Measurements from ENCODE around the gene ARVCF. TPM values are rescaled to one million over a fixed set of nuclear protein-coding genes. Genes with fewer than 3 reads are reported as not detected.

The ARVCF gene
- total and polyA plus RNA-seq, 9 of the 15 experiments (the other 6 are each of a cell fraction or from before 2014, with no cell fraction given) = 0.03 to 97.4 (median 15.6) TPM

DNA sequence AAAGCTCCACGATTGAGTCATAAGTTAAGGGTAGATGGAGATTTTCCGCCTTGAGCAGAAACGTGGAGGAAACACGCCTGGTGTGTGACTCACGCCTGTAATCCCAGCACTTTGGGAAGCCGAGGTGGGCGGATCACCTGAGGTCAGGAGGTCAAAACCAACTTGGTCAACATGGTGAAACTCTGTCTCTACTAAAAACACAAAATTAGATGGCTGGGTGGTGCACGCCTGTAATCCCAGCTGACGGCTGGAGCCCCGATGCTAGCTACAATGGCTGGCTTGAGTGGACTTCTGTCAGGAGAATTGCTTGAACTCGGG is 46.1 kb upstream of the ARVCF start (continued):
- TF ChIP-seq, protein P1, sequence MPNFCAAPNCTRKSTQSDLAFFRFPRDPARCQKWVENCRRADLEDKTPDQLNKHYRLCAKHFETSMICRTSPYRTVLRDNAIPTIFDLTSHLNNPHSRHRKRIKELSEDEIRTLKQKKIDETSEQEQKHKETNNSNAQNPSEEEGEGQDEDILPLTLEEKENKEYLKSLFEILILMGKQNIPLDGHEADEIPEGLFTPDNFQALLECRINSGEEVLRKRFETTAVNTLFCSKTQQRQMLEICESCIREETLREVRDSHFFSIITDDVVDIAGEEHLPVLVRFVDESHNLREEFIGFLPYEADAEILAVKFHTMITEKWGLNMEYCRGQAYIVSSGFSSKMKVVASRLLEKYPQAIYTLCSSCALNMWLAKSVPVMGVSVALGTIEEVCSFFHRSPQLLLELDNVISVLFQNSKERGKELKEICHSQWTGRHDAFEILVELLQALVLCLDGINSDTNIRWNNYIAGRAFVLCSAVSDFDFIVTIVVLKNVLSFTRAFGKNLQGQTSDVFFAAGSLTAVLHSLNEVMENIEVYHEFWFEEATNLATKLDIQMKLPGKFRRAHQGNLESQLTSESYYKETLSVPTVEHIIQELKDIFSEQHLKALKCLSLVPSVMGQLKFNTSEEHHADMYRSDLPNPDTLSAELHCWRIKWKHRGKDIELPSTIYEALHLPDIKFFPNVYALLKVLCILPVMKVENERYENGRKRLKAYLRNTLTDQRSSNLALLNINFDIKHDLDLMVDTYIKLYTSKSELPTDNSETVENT (CRISPR knock-in tag; IDR thresholded peaks at IDR 0.05) = 0 out of 2 replicates have a peak, but pooled peaks have one; percentile 10
- peak; percentile 37; the same call in 1 of the 2 replicates for TF ChIP-seq FOSL1 (tag; conservative IDR thresholded peaks at IDR 0.05)
- peak; percentile 33 for TF ChIP-seq HNRNPLL (IDR thresholded peaks at IDR 0.05; ENCODE audit: low read depth, low read length, poor library complexity, severe bottlenecking)
- TF ChIP-seq, protein P2, sequence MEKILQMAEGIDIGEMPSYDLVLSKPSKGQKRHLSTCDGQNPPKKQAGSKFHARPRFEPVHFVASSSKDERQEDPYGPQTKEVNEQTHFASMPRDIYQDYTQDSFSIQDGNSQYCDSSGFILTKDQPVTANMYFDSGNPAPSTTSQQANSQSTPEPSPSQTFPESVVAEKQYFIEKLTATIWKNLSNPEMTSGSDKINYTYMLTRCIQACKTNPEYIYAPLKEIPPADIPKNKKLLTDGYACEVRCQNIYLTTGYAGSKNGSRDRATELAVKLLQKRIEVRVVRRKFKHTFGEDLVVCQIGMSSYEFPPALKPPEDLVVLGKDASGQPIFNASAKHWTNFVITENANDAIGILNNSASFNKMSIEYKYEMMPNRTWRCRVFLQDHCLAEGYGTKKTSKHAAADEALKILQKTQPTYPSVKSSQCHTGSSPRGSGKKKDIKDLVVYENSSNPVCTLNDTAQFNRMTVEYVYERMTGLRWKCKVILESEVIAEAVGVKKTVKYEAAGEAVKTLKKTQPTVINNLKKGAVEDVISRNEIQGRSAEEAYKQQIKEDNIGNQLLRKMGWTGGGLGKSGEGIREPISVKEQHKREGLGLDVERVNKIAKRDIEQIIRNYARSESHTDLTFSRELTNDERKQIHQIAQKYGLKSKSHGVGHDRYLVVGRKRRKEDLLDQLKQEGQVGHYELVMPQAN (IDR thresholded peaks at IDR 0.05; ENCODE audit: borderline replicate concordance) = no peak
- no peak for TF ChIP-seq SRSF3 (IDR thresholded peaks at IDR 0.05; ENCODE audit: insufficient read depth, low read length)
- no peak for TF ChIP-seq ZNF77 (CRISPR knock-in tag; IDR thresholded peaks at IDR 0.05)
- TF ChIP-seq CSDE1 (IDR thresholded peaks at IDR 0.05) = no peak
- TF ChIP-seq, protein P3, sequence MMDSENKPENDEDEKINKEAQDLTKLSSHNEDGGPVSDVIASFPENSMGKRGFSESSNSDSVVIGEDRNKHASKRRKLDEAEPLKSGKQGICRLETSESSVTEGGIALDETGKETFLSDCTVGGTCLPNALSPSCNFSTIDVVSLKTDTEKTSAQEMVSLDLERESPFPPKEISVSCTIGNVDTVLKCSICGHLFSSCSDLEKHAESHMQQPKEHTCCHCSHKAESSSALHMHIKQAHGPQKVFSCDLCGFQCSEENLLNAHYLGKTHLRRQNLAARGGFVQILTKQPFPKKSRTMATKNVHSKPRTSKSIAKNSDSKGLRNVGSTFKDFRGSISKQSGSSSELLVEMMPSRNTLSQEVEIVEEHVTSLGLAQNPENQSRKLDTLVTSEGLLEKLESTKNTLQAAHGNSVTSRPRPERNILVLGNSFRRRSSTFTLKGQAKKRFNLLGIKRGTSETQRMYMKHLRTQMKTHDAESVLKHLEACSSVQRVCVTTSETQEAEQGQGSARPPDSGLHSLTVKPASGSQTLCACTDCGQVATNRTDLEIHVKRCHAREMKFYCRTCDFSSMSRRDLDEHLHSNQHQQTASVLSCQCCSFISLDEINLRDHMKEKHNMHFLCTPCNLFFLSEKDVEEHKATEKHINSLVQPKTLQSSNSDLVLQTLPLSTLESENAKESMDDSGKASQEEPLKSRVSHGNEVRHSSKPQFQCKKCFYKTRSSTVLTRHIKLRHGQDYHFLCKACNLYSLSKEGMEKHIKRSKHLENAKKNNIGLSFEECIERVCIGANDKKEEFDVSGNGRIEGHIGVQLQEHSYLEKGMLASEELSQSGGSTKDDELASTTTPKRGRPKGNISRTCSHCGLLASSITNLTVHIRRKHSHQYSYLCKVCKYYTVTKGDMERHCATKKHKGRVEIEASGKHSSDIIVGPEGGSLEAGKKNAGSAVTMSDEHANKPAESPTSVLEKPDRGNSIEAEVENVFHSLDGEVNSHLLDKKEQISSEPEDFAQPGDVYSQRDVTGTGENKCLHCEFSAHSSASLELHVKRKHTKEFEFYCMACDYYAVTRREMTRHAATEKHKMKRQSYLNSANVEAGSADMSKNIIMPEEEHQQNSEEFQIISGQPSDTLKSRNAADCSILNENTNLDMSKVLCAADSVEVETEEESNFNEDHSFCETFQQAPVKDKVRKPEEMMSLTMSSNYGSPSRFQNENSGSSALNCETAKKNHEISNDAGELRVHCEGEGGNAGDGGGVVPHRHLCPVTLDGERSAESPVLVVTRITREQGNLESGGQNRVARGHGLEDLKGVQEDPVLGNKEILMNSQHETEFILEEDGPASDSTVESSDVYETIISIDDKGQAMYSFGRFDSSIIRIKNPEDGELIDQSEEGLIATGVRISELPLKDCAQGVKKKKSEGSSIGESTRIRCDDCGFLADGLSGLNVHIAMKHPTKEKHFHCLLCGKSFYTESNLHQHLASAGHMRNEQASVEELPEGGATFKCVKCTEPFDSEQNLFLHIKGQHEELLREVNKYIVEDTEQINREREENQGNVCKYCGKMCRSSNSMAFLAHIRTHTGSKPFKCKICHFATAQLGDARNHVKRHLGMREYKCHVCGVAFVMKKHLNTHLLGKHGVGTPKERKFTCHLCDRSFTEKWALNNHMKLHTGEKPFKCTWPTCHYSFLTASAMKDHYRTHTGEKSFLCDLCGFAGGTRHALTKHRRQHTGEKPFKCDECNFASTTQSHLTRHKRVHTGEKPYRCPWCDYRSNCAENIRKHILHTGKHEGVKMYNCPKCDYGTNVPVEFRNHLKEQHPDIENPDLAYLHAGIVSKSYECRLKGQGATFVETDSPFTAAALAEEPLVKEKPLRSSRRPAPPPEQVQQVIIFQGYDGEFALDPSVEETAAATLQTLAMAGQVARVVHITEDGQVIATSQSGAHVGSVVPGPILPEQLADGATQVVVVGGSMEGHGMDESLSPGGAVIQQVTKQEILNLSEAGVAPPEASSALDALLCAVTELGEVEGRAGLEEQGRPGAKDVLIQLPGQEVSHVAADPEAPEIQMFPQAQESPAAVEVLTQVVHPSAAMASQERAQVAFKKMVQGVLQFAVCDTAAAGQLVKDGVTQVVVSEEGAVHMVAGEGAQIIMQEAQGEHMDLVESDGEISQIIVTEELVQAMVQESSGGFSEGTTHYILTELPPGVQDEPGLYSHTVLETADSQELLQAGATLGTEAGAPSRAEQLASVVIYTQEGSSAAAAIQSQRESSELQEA (IDR thresholded peaks at IDR 0.05; ENCODE audit: low read depth) = no peak
- peak; percentile 78 for TF ChIP-seq BHLHE40 (IDR thresholded peaks at IDR 0.05; ENCODE audit: low read length)
- TF ChIP-seq BRCA1 (IDR thresholded peaks at IDR 0.05) = no peak
- no peak for TF ChIP-seq BRCA1 (CRISPR knock-in tag; IDR thresholded peaks at IDR 0.05)

All from K562 (cell line).